Stomach (tissue), 9 donors: Measurements from ENCODE around the gene CHRND. TPM values are rescaled to one million over a fixed set of nuclear protein-coding genes. Genes with fewer than 3 reads are reported as not detected.

Experiments
- DNase-seq, 2 donors: peaks; one replicate each; pipeline versions ENCODE4 v3.0.0 to v3.0.0-alpha.2; 2013 to 2019
- H3K27ac ChIP-seq, 5 donors: fragments of 200-600 bp in 4 of 5; sonication (generic) in 4 of 5; one replicate each; pipeline ENCODE4 v1.5.1; 2013 to 2019; ENCODE audit warnings: mild to moderate bottlenecking in 1 of 5, moderate library complexity in 1 of 5
- H3K27me3 ChIP-seq, 3 donors: fragments of 200-600 bp; sonication (generic); one replicate each; pipeline ENCODE4 v1.5.1; 2017 to 2019; ENCODE audit warnings: mixed run types in 1 of 3
- H3K36me3 ChIP-seq, 4 donors: fragments of 200-600 bp; sonication (generic); 1 replicate in 3 of 4; 2 replicates in 1 of 4; pipeline ENCODE4 v1.5.1; 2016 to 2019
- H3K4me1 ChIP-seq, 4 donors: fragments of 200-600 bp; sonication (generic); one replicate each; pipeline ENCODE4 v1.5.1; 2016 to 2019
- H3K4me3 ChIP-seq, 4 donors: fragments of 200-600 bp; sonication (generic) in 3 of 4; one replicate each; pipeline ENCODE4 v1.5.1; 2016 to 2019; ENCODE audit warnings: mild to moderate bottlenecking in 1 of 4
- H3K9me3 ChIP-seq, 4 donors: fragments of 200-600 bp; sonication (generic); one replicate each; pipeline ENCODE4 v1.5.1; 2016 to 2019
- CTCF ChIP-seq, 7 experiments: fragments of 450-650 bp in 4 of 7; fragments of 200-600 bp in 3 of 7; sonication (generic) in 3 of 7; IDR thresholded peaks; one replicate each; pipeline ENCODE4 v1.5.1; 2016 to 2019; ENCODE audit warnings: antibody characterized with exemption in 7 of 7, control low read depth in 2 of 7, mild to moderate bottlenecking in 1 of 7
- EP300 ChIP-seq: sonication (generic); formaldehyde crosslinking; IDR thresholded peaks from one replicate; pipeline ENCODE4 v1.6.1; 2017; ENCODE audit warnings: antibody characterized with exemption
- POLR2A ChIP-seq, 4 donors: fragments of 450-650 bp; IDR thresholded peaks; one replicate each; pipeline ENCODE4 v1.6.1; 2016; ENCODE audit warnings: antibody characterized with exemption in 4 of 4, control low read depth in 2 of 4, mild to moderate bottlenecking in 1 of 4, moderate library complexity in 1 of 4
- POLR2AphosphoS5 ChIP-seq, 3 donors: sonication (generic); formaldehyde crosslinking; IDR thresholded peaks; one replicate each; pipeline ENCODE4 v1.6.1; 2016; ENCODE audit warnings: antibody characterized with exemption in 3 of 3
- WGBS, 5 donors: extraction: QIAGEN DNeasy Blood & Tissue Kit in 3 of 5; methylation state at CpG; one replicate each; pipeline versions ENCODE4 v1.1.5 to v1.1.7; 2013 to 2018; 5-methylcytosine and 5-hydroxymethylcytosine counted together
- intact Hi-C: fragments of 100-400 bp; cut with DNase I; formaldehyde crosslinking; loops from one replicate; pipeline ENCODE4 v1.15.1; 2023; ENCODE audit warnings: low total_unique reads
- polyA plus RNA-seq, 3 donors: library from polyadenylated mRNA; stranded (reverse); fragments of 200-250 nt; gene quantifications; one replicate each; pipeline ENCODE4 v1.2.3, GENCODE V29; 2013
- total RNA-seq, 5 donors: library from RNA; depleted of rRNA; stranded (reverse); fragments of >200 nt; gene quantifications; one replicate each; pipeline versions ENCODE4 v1.1.0 to v1.2.3, GENCODE V29; 2014 to 2016
- donor health status: healthy with polysubstance abuse.
- donor health status: Bipolar disorder and iron deficiency.
- donor health status: healthy.

Gene CHRND
- total and polyA plus RNA-seq, 8 donors, result not detected

- no peak for DNase-seq
- 84 to 92% (median 86%) methylated on average over 24 to 31 of the region's 31 CpGs for WGBS, 5 donors
- H3K27me3 ChIP-seq, result peaks cover 26 to 88% (median 41%) of the 10 kb centered on the region in 3 donors
Observed at GRCh38 chr2:232482301-232483238, 43.4 kb upstream of the CHRND start.

GRCh38 chr2:232483311-232483922, 42.5 kb upstream of the CHRND start:
- Histone ChIP-seq H3K36me3 (no peaks in the 10 kb centered on the region), H3K9me3 (no peaks in the 10 kb centered on the region), H3K27me3 (peaks cover 32 to 96% (median 48%) of the 10 kb centered on the region in 3 donors), H3K27ac (no peak overlapping the region), H3K4me3 (no peak overlapping the region), H3K4me1 (peaks cover 10 to 28% (median 19%) of the 10 kb centered on the region in 4 donors)
- intact Hi-C loops, result no loop called here
- no peak for TF ChIP-seq CTCF (IDR thresholded peaks at IDR 0.05)
- TF ChIP-seq EP300, result no peak
- no peak for TF ChIP-seq POLR2AphosphoS5 (IDR thresholded peaks at IDR 0.05)
- no peak for TF ChIP-seq POLR2A (IDR thresholded peaks at IDR 0.05)
- no peak for DNase-seq
- WGBS, 5 donors, result 85 to 92% (median 89%) methylated on average over 7 to 10 of the region's 10 CpGs

More at GRCh38 chr2:232482301-232483238, 43.4 kb upstream of the CHRND start:
- H3K36me3 ChIP-seq, result no peaks in the 10 kb centered on the region
- TF ChIP-seq CTCF (IDR thresholded peaks at IDR 0.05), result no peak
- TF ChIP-seq POLR2A (IDR thresholded peaks at IDR 0.05), result no peak
- no peak for TF ChIP-seq EP300
- no peak for TF ChIP-seq POLR2AphosphoS5 (IDR thresholded peaks at IDR 0.05)
- peaks cover 10 to 27% (median 18%) of the 10 kb centered on the region in 4 donors for H3K4me1 ChIP-seq
- H3K9me3 ChIP-seq, result no peaks in the 10 kb centered on the region
- intact Hi-C loops, result no loop called here
- H3K4me3 ChIP-seq, result no peak overlapping the region
- H3K27ac ChIP-seq, result no peak overlapping the region

- DNase-seq, result no peak
- peaks cover 32 to 97% (median 50%) of the 10 kb centered on the region in 3 donors for H3K27me3 ChIP-seq
Observed at GRCh38 chr2:232483923-232484627, 41.9 kb upstream of the CHRND start.

More at GRCh38 chr2:232483923-232484627, 41.9 kb upstream of the CHRND start:
- intact Hi-C loops, result no loop called here
- WGBS, 5 donors, result 86 to 94% (median 89%) methylated on average over 7 to 19 of the region's 19 CpGs
- Histone ChIP-seq H3K27ac (no peak overlapping the region), H3K4me1 (peaks cover 10 to 28% (median 19%) of the 10 kb centered on the region in 4 donors), H3K36me3 (no peaks in the 10 kb centered on the region), H3K4me3 (no peak overlapping the region), H3K9me3 (no peaks in the 10 kb centered on the region)
- TF ChIP-seq POLR2A (IDR thresholded peaks at IDR 0.05) (no peak), POLR2AphosphoS5 (IDR thresholded peaks at IDR 0.05) (no peak), CTCF (IDR thresholded peaks at IDR 0.05) (no peak), EP300 (no peak)
